K562 (cell line): ENCODE data around the gene GLRX3. TPM values are rescaled to one million over a fixed set of nuclear protein-coding genes. Genes with fewer than 3 reads are reported as not detected.
A peak's percentile ranks its signal among the peaks of the same experiment; 100 is the strongest.

Source experiments
- ATAC-seq: fragments of 200-7000 bp; cut with Tn5 transposase; 3 replicates; pipeline ENCODE4 v1.9.1; 2020; ENCODE audit warnings: moderate library complexity
- BruUV-seq: library from RNA; stranded (reverse); fragments of 400-500 nt; replicated peaks from 2 replicates; lab custom pipeline; 2021; lab: Mats Ljungman, UMichigan
- CTCF ChIA-PET: fragments of 300-600 bp; formaldehyde crosslinking; extraction: SDS; loops from one replicate; lab custom pipeline; 2021; ENCODE audit warnings: low intra/inter-chr PET ratio; lab: Yijun Ruan, JAX
- POLR2A ChIA-PET: fragments of 300-600, 350-650 bp; sonication (Branson Sonifier 250); formaldehyde crosslinking; extraction: SDS; loops from one replicate; lab custom pipeline; 2021; ENCODE audit warnings: antibody characterized with exemption, inconsistent platforms; lab: Yijun Ruan, JAX
- DNase-seq, 4 experiments: peaks; one replicate each; pipeline versions ENCODE4 v3.0.0 to v3.0.0-alpha.2; 2011 to 2018; ENCODE audit warnings: low spot score in 3 of 4, mixed read lengths in 3 of 4; ENCODE audit errors: extremely low read depth in 1 of 4
- FAIRE-seq: peaks from 2 replicates; lab custom pipeline; 2011; peaks lifted over from hg19 to GRCh38; lab: Jason Lieb, UNC
- H2AFZ ChIP-seq: 2 replicates; pipeline ENCODE4 v1.6.0; 2011; ENCODE audit warnings: low read depth, low read length, control low read depth, inconsistent platforms
- H3K27ac ChIP-seq: fragments of 200-600 bp; 3 replicates; pipeline ENCODE4 v1.8.0; 2011; ENCODE audit warnings: low read depth, mild to moderate bottlenecking, control low read depth, inconsistent platforms, low read length, moderate library complexity, mixed read lengths; ENCODE audit errors: extremely low read depth
- H3K27me3 ChIP-seq, 2 experiments: fragments of 300-600 bp in 1 of 2; 2 replicates in 1 of 2; 3 replicates in 1 of 2; pipeline versions ENCODE4 v1.6.0 to v1.8.0; 2011; ENCODE audit warnings: inconsistent platforms in 2 of 2, low read length in 2 of 2, mild to moderate bottlenecking in 1 of 2, mixed read lengths in 1 of 2, moderate library complexity in 1 of 2; ENCODE audit not compliant: control insufficient read depth in 2 of 2, insufficient read depth in 2 of 2
- H3K36me3 ChIP-seq: fragments of 300-600 bp; 3 replicates; pipeline ENCODE4 v1.8.0; 2011; ENCODE audit warnings: mild to moderate bottlenecking, low read length, inconsistent platforms; ENCODE audit not compliant: control insufficient read depth, insufficient read depth
- H3K4me1 ChIP-seq, 2 experiments: fragments of 200-600 bp in 1 of 2; replicated peaks in 1 of 2; 2 replicates in 1 of 2; 3 replicates in 1 of 2; pipeline versions ENCODE4 v1.5.1 to v1.8.0; 2011; ENCODE audit warnings: inconsistent platforms in 2 of 2, low read length in 2 of 2, mild to moderate bottlenecking in 1 of 2, mixed read lengths in 1 of 2, moderate library complexity in 1 of 2; ENCODE audit not compliant: control insufficient read depth in 2 of 2, insufficient read depth in 2 of 2
- H3K4me2 ChIP-seq: 2 replicates; pipeline ENCODE4 v1.6.1; 2011; ENCODE audit warnings: low read length, control low read depth, inconsistent platforms, mixed read lengths; ENCODE audit not compliant: insufficient read depth
- H3K4me3 ChIP-seq: fragments of 200-600 bp; sonication (generic), shearing (Covaris generic); 2 replicates; pipeline ENCODE4 v1.5.1; 2016; ENCODE audit warnings: control low read depth, inconsistent platforms
- H3K79me2 ChIP-seq: fragments of 200-600 bp; 3 replicates; pipeline ENCODE4 v1.8.0; 2011; ENCODE audit warnings: low read length, inconsistent platforms; ENCODE audit not compliant: control insufficient read depth, insufficient read depth
- H3K9ac ChIP-seq, 2 experiments: 2 replicates each; pipeline versions ENCODE4 v1.6.0 to v1.6.1; 2011; ENCODE audit warnings: low read depth in 2 of 2, low read length in 2 of 2, control low read depth in 1 of 2, inconsistent platforms in 1 of 2, mild to moderate bottlenecking in 1 of 2, mixed read lengths in 1 of 2; ENCODE audit not compliant: insufficient read depth in 1 of 2
- H3K9me1 ChIP-seq: one replicate; pipeline ENCODE4 v1.6.0; 2011; ENCODE audit warnings: inconsistent platforms, mild to moderate bottlenecking, low read length, moderate library complexity; ENCODE audit not compliant: control insufficient read depth, insufficient read depth
- H3K9me3 ChIP-seq: replicated peaks from 2 replicates; pipeline ENCODE4 v1.5.1; 2011; ENCODE audit warnings: low read depth, low read length, inconsistent platforms; ENCODE audit not compliant: control insufficient read depth, insufficient read depth
- H4K20me1 ChIP-seq: replicated peaks from 2 replicates; pipeline ENCODE4 v1.6.1; 2011; ENCODE audit warnings: low read length, inconsistent platforms, mixed read lengths; ENCODE audit not compliant: control insufficient read depth, insufficient read depth
- CHD2 ChIP-seq: IDR thresholded peaks from 2 replicates; pipeline ENCODE4 v1.6.1; 2011; ENCODE audit warnings: low read depth, low read length
- FOSL1 ChIP-seq: fragments of 200-800 bp; sonication (Bioruptor generic); conservative IDR thresholded peaks from 2 replicates; pipeline ENCODE4 v1.6.1; 2016; ENCODE audit warnings: missing genetic modification characterization, missing compliant biosample characterization
- HMG20A ChIP-seq: fragments of 450-650 bp; formaldehyde crosslinking; conservative IDR thresholded peaks from 2 replicates; pipeline ENCODE4 v1.4.0; 2020; ENCODE audit warnings: mild to moderate bottlenecking, mixed read lengths
- POLR2G ChIP-seq: fragments of 200-400 bp; formaldehyde crosslinking; IDR thresholded peaks from 2 replicates; pipeline ENCODE4 v1.6.1; 2017; ENCODE audit warnings: low read depth, mild to moderate bottlenecking, antibody characterized with exemption, low read length, moderate library complexity
- SMAD1 ChIP-seq: fragments of 150-350 bp; IDR thresholded peaks from 2 replicates; pipeline ENCODE4 v1.6.1; 2014; ENCODE audit warnings: low read length, low read depth; ENCODE audit not compliant: partially characterized antibody
- SMARCA4 ChIP-seq: fragments of 450-650 bp; IDR thresholded peaks from 2 replicates; pipeline ENCODE4 v1.6.1; 2016
- ZEB2 ChIP-seq: fragments of 450-650 bp; IDR thresholded peaks from 2 replicates; pipeline ENCODE4 v1.6.1; 2016
- WGBS: fragments of 100-300 bp; shearing (Covaris generic); methylation state at CpG from one replicate; pipeline ENCODE4 v1.1.6; 2016; ENCODE audit warnings: low coverage, mixed read lengths; ENCODE audit not compliant: insufficient coverage; ENCODE audit errors: missing lambda C conversion rate; 5-methylcytosine and 5-hydroxymethylcytosine counted together
- in situ Hi-C: fragments of 300-500 bp; cut with MboI; formaldehyde crosslinking; loops from 4 replicates; pipeline ENCODE4 v1.15.0; 2018; ENCODE audit warnings: inconsistent platforms, mixed read lengths
- intact Hi-C: fragments of 100-400 bp; cut with micrococcal nuclease; formaldehyde crosslinking; loops from 2 replicates; pipeline ENCODE4 v1.14.2; 2022
- polyA plus RNA-seq, 8 experiments: library from polyadenylated mRNA; depleted of rRNA in 4 of 8; stranded (reverse) in 5 of 8; unstranded in 3 of 8; fragments of >200 nt; fragmentation: Nextera tagmentation in 2 of 8; fragmentation: Illumina TruSeq in 1 of 8; extraction: Ambion mirVana in 2 of 8; extraction: Trizol in 1 of 8; gene quantifications; 2 replicates each; pipeline versions ENCODE4 v1.2.1 to v1.2.3, GENCODE V29; 2011 to 2014; ENCODE audit warnings: inconsistent platforms in 1 of 8, missing spikeins in 1 of 8
- total RNA-seq, 7 experiments: library from RNA; depleted of rRNA in 6 of 7; stranded (reverse); fragments of >200 nt in 6 of 7; fragmentation: Illumina TruSeq in 2 of 7; extraction: Trizol in 2 of 7; gene quantifications; 2 replicates each; pipeline versions ENCODE4 v1.2.1 to v1.2.3, GENCODE V29; 2011 to 2021; ENCODE audit warnings: low replicate concordance in 1 of 7
- TF ChIP-seq, protein P1 (sequence below), 2 experiments: fragments of 250-450 bp in 1 of 2; fragments of 450-650 bp in 1 of 2; sonication (Bioruptor Pico) in 1 of 2; IDR thresholded peaks; 2 replicates each; pipeline versions ENCODE4 v1.6.1 to v1.8.0; 2016 to 2021; ENCODE audit warnings: mild to moderate bottlenecking in 2 of 2, moderate library complexity in 2 of 2, missing compliant biosample characterization in 1 of 2, missing genetic modification characterization in 1 of 2

Gene GLRX3
- total and polyA plus RNA-seq, 9 of the 15 experiments (the other 6 are each of a cell fraction or from before 2014, with no cell fraction given), result 115 to 190 (median 169) TPM

- no peak for ATAC-seq
- H4K20me1 ChIP-seq, result no peaks in the 10 kb centered on the region
- DNase-seq, result no peak
- TF ChIP-seq CHD2 (no peak), FOSL1 (no peak), HMG20A (CRISPR knock-in tag) (no peak), ZEB2 (no peak)
- TF ChIP-seq, all 486 proteins: peak for 0
- H3K27me3 ChIP-seq, result no peaks in the 10 kb centered on the region
- no peaks in the 10 kb centered on the region for H3K36me3 ChIP-seq
- peaks cover 0 to 10% of the 10 kb centered on the region in 2 experiments; a peak in 2 of 5 replicates for H3K4me1 ChIP-seq
- no TSS peak for BruUV-seq
- POLR2A ChIA-PET, result interaction anchor here (0.9 kb wide), 1 partner anchor 11 kb away, joined by 3 read pairs; no protein-coding TSS in a partner anchor
- H3K27ac ChIP-seq, result no peak overlapping the region
- H3K4me3 ChIP-seq, result no peak overlapping the region
- intact Hi-C loops, result no loop called here
- FAIRE-seq, result no peak
- no peaks in the 10 kb centered on the region for H3K79me2 ChIP-seq
- in situ Hi-C loops, result no loop called here
- H2AFZ ChIP-seq, result no peak overlapping the region
- no peak overlapping the region for H3K9ac ChIP-seq
- CTCF ChIA-PET, result no interaction called here
- WGBS, result 83% methylated on average over 5 of the region's 6 CpGs
- H3K9me3 ChIP-seq, result no peaks in the 10 kb centered on the region
- H3K4me2 ChIP-seq, result no peak overlapping the region
- no peaks in the 10 kb centered on the region for H3K9me1 ChIP-seq
These were observed 62.5 kb downstream of the GLRX3 start for GRCh38 chr10:130198651-130199050.

DNA sequence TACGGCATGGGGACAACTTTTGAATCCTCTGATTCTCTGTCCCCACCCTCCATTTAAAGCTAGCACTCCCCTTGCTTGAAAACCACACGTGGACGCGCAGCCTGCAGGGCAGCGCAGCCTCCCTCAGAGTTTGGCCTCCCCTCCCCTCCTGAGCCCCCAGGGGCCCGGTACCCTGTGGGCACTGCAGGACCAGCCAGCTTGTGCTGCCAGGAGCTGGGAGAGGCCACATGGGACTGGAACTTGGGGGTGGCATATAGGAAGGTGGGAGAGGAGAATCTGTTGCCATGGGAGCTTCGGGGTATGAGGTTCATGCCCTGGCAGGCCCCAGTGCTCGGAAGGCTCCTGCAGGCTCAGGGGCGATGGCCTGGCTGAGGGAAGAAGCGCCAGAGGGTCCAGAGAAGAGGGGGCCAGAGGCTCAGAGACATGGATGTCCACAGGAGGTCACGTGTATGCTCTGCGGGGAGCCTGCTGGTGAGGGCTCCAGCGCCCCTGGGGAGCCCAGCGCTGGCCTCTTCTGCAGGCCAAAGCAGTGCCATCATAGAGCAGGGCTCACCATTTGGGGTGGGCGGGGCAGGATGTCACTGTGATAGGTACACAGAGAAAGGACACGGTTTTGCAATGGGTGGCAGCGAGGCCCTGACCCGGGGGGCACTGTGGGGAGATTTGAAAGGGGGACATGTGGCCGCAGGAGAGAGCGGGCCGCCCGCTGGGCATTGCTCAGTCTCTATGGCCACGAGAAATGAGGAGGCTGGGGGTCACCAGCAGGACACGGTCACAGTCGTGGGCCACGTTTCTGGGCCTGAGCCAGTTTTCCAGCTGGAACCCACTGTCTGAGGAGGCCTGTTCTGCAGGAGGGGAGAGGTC lies 64.2 kb downstream of the GLRX3 start:
- CTCF ChIA-PET, result no interaction called here
- ATAC-seq, result no peak
- no peak overlapping the region for H3K27ac ChIP-seq
- H3K79me2 ChIP-seq, result no peaks in the 10 kb centered on the region
- peaks cover 0 to 10% of the 10 kb centered on the region in 2 experiments; a peak in 2 of 5 replicates for H3K4me1 ChIP-seq
- in situ Hi-C loops, result no loop called here
- no peak overlapping the region for H3K4me2 ChIP-seq
- 85% methylated on average over 5 of the region's 26 CpGs for WGBS
- no peaks in the 10 kb centered on the region for H3K36me3 ChIP-seq
- BruUV-seq, result no TSS peak
- no peaks in the 10 kb centered on the region for H3K9me1 ChIP-seq
- no peak for TF ChIP-seq SMAD1
- TF ChIP-seq, protein P1, sequence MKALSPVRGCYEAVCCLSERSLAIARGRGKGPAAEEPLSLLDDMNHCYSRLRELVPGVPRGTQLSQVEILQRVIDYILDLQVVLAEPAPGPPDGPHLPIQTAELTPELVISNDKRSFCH (CRISPR knock-in tag; IDR thresholded peaks at IDR 0.05), result no peak
- TF ChIP-seq, protein P1 (tag; IDR thresholded peaks at IDR 0.05), result no peak
- TF ChIP-seq POLR2G, result peak; percentile 54
- TF ChIP-seq SMARCA4, result no peak
- TF ChIP-seq, all 486 proteins: peak for 1
- H3K9me3 ChIP-seq, result no peaks in the 10 kb centered on the region
- H3K4me3 ChIP-seq, result no peak overlapping the region
- DNase-seq (no peak), FAIRE-seq (no peak)
- no peak overlapping the region for H3K9ac ChIP-seq
- intact Hi-C loops, result no loop called here
- no peaks in the 10 kb centered on the region for H3K27me3 ChIP-seq
- POLR2A ChIA-PET, result no interaction called here
- no peaks in the 10 kb centered on the region for H4K20me1 ChIP-seq
- H2AFZ ChIP-seq, result no peak overlapping the region
